HAP-1 (cell line): ENCODE results near the gene FRY.

Experiments
- DNase-seq, 2 experiments: peaks; one replicate each; pipeline ENCODE4 v3.0.0-alpha.2; 2016 to 2020; ENCODE audit warnings: low spot score in 2 of 2
- H3K27me3 ChIP-seq: fragments of 250-450 bp; sonication (Bioruptor Pico); 2 replicates; pipeline ENCODE4 v1.5.1; 2020; ENCODE audit warnings: low read depth, mild to moderate bottlenecking, moderate library complexity
- H3K36me3 ChIP-seq: fragments of 250-450 bp; sonication (Bioruptor Pico); replicated peaks from 2 replicates; pipeline ENCODE4 v1.5.1; 2020; ENCODE audit warnings: mild to moderate bottlenecking
- H3K4me1 ChIP-seq: fragments of 250-450 bp; sonication (Bioruptor Pico); 2 replicates; pipeline ENCODE4 v1.5.1; 2020; ENCODE audit warnings: mild to moderate bottlenecking
- H3K4me3 ChIP-seq: fragments of 250-450 bp; sonication (Bioruptor Pico); 2 replicates; pipeline ENCODE4 v1.5.1; 2020; ENCODE audit warnings: mild to moderate bottlenecking, moderate library complexity
- H3K9me3 ChIP-seq: fragments of 250-450 bp; sonication (Bioruptor Pico); 2 replicates; pipeline ENCODE4 v1.5.1; 2020; ENCODE audit warnings: mild to moderate bottlenecking, moderate library complexity
- in situ Hi-C: fragments of 300-500 bp; cut with MboI; formaldehyde crosslinking; loops from 3 replicates; pipeline ENCODE4 v1.14.3; 2020; ENCODE audit warnings: low sequenced_read_pairs, inconsistent platforms, mixed read lengths

FRY gene

DNA sequence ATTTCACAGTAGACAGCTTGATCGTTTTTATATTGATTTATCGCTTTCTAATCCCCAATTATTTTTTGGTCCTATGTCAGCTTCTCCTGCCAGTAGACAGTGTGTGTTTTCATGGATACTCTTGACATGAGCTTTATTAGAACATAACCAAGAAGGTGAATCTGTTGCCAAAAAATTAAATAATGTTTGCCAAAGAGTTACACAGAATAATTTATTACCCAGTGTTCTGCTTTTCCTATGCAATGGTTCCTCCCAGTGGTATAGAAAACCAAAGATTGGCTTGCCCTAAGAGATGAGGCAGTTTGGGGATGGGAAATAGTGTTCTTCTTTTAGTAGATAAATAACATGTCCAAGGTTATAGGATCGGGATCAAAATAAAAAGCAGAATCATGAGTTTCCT is 8.5 kb upstream of the FRY start:
- H3K36me3 ChIP-seq = no peaks in the 10 kb centered on the region
- no peak overlapping the region for H3K4me3 ChIP-seq
- peaks cover 14% of the 10 kb centered on the region for H3K4me1 ChIP-seq
- DNase-seq = no peak
- in situ Hi-C loops = loop anchor here (5.0 kb wide), 1 partner anchor 289 kb away; no protein-coding TSS in a partner anchor
- H3K9me3 ChIP-seq = no peaks in the 10 kb centered on the region
- H3K27me3 ChIP-seq = no peaks in the 10 kb centered on the region

DNA sequence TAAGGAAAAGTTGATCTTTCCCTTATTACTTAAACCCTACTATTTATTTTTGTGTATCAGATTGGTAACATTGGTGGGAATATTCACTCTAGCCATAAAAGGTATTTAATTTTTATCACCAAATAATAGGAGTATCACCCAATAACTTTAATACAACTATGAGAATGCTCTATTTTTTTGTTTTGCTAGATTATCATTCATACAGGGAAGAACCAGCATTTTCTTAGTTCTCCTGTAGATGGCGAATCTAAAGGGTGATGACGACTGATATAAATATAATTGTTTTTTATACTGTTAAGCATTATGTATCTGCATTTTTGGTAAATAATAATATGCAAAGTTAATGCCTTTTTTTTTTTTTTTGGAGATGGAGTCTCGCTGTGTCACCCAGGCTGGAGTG is 7.9 kb upstream of the FRY start:
- in situ Hi-C loops = loop anchor here (5.0 kb wide), 1 partner anchor 289 kb away; no protein-coding TSS in a partner anchor
- no peaks in the 10 kb centered on the region for H3K9me3 ChIP-seq

DNA sequence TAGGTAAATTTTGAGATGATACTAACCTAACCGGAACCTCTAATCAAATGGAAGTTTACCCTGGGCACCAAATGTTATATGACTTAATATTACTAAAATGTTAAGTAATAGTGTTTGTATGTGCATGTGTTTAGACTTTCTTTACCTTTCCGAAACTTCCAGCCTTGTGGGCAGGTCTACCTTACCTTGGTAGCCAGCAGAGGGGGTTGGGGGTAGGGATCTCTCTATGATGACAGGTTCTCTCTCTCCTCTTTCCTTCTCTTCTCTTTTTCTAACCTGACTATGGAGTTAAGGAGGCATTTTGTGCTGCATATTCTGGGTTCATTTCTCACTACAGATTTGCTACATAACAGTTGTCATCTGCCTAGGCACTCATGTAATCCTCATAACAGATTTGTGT is 6.8 kb upstream of the FRY start:
- Histone ChIP-seq H3K36me3 (no peaks in the 10 kb centered on the region), H3K9me3 (no peaks in the 10 kb centered on the region), H3K4me3 (no peak overlapping the region), H3K27me3 (no peaks in the 10 kb centered on the region), H3K4me1 (peaks cover 25% of the 10 kb centered on the region)
- in situ Hi-C loops = loop anchor here (5.0 kb wide), 1 partner anchor 288 kb away; no protein-coding TSS in a partner anchor
- no peak for DNase-seq

More for the DNA sequence above, 7.9 kb upstream of the FRY start:
- Histone ChIP-seq H3K4me1 (peaks cover 18% of the 10 kb centered on the region), H3K36me3 (no peaks in the 10 kb centered on the region), H3K4me3 (no peak overlapping the region), H3K27me3 (no peaks in the 10 kb centered on the region)
- no peak for DNase-seq

DNA sequence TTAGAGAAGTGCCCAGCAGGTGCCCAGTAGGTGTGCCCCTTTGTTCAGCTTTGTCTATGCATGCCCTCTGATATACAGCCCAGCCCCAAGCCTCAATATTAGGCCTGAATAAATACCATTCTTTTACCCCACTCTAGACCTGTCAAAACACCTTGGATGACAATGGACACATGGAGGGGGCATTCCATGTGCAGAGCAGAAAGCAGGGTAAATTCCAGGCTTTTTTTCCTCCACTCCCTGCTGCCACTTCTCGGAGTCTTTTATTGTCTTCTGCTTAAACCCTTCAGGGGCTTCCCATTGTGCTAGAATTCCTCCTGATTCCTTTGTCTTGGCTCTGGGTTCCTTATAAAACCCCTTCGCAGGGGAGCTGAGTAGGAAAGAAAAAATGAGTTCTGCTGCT is 5.8 kb upstream of the FRY start:
- Histone ChIP-seq H3K4me3 (no peak overlapping the region), H3K27me3 (no peaks in the 10 kb centered on the region), H3K9me3 (no peaks in the 10 kb centered on the region), H3K4me1 (peaks cover 30% of the 10 kb centered on the region), H3K36me3 (no peaks in the 10 kb centered on the region)
- DNase-seq = peak; percentile 63 to 82
- in situ Hi-C loops = no loop called here

GRCh38 chr13:32026623-32027022 is 5.0 kb upstream of the FRY start:
- no peaks in the 10 kb centered on the region for H3K27me3 ChIP-seq
- peaks cover 31% of the 10 kb centered on the region for H3K4me1 ChIP-seq
- DNase-seq = no peak
- in situ Hi-C loops = no loop called here
- no peak overlapping the region for H3K4me3 ChIP-seq
- H3K9me3 ChIP-seq = no peaks in the 10 kb centered on the region
- no peaks in the 10 kb centered on the region for H3K36me3 ChIP-seq

- no peak overlapping the region for H3K4me3 ChIP-seq
- in situ Hi-C loops = no loop called here
- H3K4me1 ChIP-seq = peaks cover 29% of the 10 kb centered on the region
- no peaks in the 10 kb centered on the region for H3K27me3 ChIP-seq
- no peaks in the 10 kb centered on the region for H3K9me3 ChIP-seq
- DNase-seq = peak in 1 of 2 experiments; percentile 81
- H3K36me3 ChIP-seq = no peaks in the 10 kb centered on the region
Observed at GRCh38 chr13:32028711-32029110, 2.9 kb upstream of the FRY start.

- H3K27me3 ChIP-seq = no peaks in the 10 kb centered on the region
- no peak for DNase-seq
- peaks cover 29% of the 10 kb centered on the region for H3K4me1 ChIP-seq
- no peaks in the 10 kb centered on the region for H3K9me3 ChIP-seq
- in situ Hi-C loops = no loop called here
- H3K4me3 ChIP-seq = no peak overlapping the region
- H3K36me3 ChIP-seq = no peaks in the 10 kb centered on the region
Observed at GRCh38 chr13:32029684-32030083, 1.9 kb upstream of the FRY start.

- Histone ChIP-seq H3K27me3 (no peaks in the 10 kb centered on the region), H3K4me3 (peak overlapping the region; percentile 53), H3K4me1 (peaks cover 43% of the 10 kb centered on the region), H3K36me3 (no peaks in the 10 kb centered on the region), H3K9me3 (no peaks in the 10 kb centered on the region)
- in situ Hi-C loops = no loop called here
- DNase-seq = no peak
Observed at GRCh38 chr13:32031815-32032370, 319 bp downstream of the FRY start.

DNA sequence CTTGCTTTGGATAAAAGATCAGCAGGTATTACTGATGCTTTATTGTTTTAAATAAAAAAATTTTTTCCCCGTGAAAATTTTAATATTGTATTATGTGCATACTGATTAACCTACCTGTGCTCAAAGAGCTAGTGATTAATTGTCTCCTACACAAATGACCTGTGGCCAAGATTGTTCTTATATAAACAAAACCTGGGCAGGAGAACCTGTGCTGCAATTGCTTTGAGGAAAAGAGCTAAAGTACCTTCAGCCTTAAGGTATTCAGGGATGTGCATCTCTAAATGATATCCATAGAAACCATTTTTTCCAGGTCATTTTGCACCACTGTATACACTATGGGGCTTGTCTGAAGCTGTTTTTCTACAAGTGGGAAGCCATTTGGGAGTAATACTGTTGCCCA is 1.2 kb downstream of the FRY start:
- no peak for DNase-seq
- Histone ChIP-seq H3K4me3 (no peak overlapping the region), H3K9me3 (no peaks in the 10 kb centered on the region), H3K4me1 (peaks cover 46% of the 10 kb centered on the region), H3K36me3 (no peaks in the 10 kb centered on the region), H3K27me3 (no peaks in the 10 kb centered on the region)
- in situ Hi-C loops = no loop called here

- DNase-seq = no peak
- no peaks in the 10 kb centered on the region for H3K36me3 ChIP-seq
- in situ Hi-C loops = no loop called here
Observed at GRCh38 chr13:32033744-32034143, 2.2 kb downstream of the FRY start.

DNA sequence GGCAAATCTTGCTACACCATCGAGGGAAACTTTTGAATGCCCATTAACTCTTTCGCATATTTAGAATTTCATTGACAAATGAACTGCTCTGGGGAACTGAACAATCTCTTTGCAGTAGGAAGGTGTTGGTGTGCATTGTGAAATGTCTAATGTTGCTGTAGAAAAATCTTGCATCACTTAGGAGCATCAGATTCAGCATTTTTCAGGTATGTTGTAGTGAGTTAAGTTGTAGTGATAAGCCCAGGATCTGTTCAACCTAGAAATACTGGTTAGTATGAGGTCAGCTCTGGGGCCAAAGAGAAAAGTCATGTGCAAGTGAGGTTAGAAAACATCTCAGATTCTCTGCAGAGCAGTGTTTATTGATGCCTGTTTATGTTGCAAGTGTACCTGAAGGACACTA is 4.1 kb downstream of the FRY start:
- Histone ChIP-seq H3K4me3 (no peak overlapping the region), H3K36me3 (no peaks in the 10 kb centered on the region), H3K27me3 (no peaks in the 10 kb centered on the region), H3K4me1 (peaks cover 31% of the 10 kb centered on the region), H3K9me3 (no peaks in the 10 kb centered on the region)
- in situ Hi-C loops = no loop called here
- DNase-seq = no peak

More at GRCh38 chr13:32033744-32034143, 2.2 kb downstream of the FRY start:
- H3K9me3 ChIP-seq = no peaks in the 10 kb centered on the region
- H3K4me1 ChIP-seq = peaks cover 42% of the 10 kb centered on the region
- no peaks in the 10 kb centered on the region for H3K27me3 ChIP-seq
- H3K4me3 ChIP-seq = no peak overlapping the region

DNA sequence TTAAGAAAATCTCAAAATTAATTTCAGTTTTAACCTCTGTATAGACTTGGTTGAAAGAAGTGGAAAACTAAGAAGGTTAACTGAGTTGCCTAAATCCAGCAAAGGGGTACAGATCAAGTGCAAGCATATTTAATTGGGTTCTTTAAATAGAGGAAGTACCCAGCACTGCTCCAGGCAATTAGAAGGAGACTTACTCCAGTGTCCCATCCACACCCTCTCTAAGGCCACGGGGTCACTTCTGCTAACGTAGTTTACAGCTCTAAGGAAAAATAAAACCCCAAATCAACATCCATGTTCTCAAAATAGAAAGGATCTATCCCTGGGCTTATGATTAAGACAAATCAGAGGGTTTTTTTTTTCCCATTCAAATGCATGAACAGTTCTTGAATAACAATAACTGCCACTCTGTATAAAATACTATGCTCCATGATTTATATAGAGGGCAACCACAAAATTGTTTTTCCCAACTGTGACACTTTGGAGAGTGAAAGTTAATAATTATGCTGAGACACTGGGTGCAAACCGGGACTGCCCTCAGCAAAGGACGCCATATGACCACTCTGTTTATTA is 4.6 kb downstream of the FRY start:
- Histone ChIP-seq H3K36me3 (no peaks in the 10 kb centered on the region), H3K4me1 (peaks cover 30% of the 10 kb centered on the region)
- in situ Hi-C loops = no loop called here

DNA sequence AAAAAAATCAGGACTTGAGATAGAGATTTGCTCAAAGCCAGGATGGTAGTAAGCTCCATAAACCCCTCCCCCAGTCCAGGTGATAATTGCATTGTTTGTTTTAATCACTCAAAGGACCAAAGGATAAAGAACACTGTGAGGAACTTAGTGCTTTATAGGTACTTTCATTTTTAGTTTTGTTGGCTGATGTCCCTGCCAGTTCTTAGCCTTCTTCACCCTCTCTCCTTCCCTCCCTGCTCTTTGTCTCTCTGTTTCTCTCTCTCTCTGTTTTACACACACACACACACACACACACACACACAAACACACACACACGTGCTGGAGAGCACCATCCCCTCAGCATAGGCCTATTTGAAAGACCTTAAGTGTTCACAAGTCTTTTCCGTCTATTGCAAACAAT is 5.2 kb downstream of the FRY start:
- H3K9me3 ChIP-seq = no peaks in the 10 kb centered on the region
- H3K27me3 ChIP-seq = no peaks in the 10 kb centered on the region
- in situ Hi-C loops = no loop called here
- peak in 1 of 2 experiments; percentile 38 for DNase-seq
- H3K4me3 ChIP-seq = no peak overlapping the region
- peaks cover 30% of the 10 kb centered on the region for H3K4me1 ChIP-seq
- H3K36me3 ChIP-seq = no peaks in the 10 kb centered on the region

More for the DNA sequence above, 4.6 kb downstream of the FRY start:
- Histone ChIP-seq H3K4me3 (no peak overlapping the region), H3K9me3 (no peaks in the 10 kb centered on the region), H3K27me3 (no peaks in the 10 kb centered on the region)
- DNase-seq = peak; percentile 62 to 93

DNA sequence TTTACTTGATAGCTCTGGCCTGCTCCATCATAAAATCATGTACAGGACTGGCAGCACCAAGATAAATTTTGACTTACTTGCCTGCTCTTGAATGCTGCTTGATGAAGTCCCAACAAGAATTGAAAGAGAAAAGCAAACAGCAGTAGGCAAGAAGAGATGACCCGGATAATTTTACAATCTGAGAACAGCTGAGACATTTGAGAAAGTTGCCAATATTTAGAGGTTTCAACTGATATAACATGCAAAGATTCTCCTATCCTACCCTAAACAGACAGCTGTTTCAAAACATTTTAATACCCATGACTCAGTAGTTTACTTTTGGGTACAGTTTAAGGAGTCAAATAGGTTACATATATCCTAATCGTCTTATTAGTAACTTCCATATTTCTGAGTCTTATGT is 5.9 kb downstream of the FRY start:
- Histone ChIP-seq H3K4me3 (no peak overlapping the region), H3K36me3 (no peaks in the 10 kb centered on the region), H3K27me3 (no peaks in the 10 kb centered on the region), H3K4me1 (peaks cover 25% of the 10 kb centered on the region), H3K9me3 (no peaks in the 10 kb centered on the region)
- in situ Hi-C loops = no loop called here
- DNase-seq = no peak

- H3K9me3 ChIP-seq = no peaks in the 10 kb centered on the region
- DNase-seq = no peak
- H3K4me3 ChIP-seq = no peak overlapping the region
- no peaks in the 10 kb centered on the region for H3K36me3 ChIP-seq
- in situ Hi-C loops = no loop called here
- peaks cover 21% of the 10 kb centered on the region for H3K4me1 ChIP-seq
- no peaks in the 10 kb centered on the region for H3K27me3 ChIP-seq
Observed at GRCh38 chr13:32038343-32038742, 6.8 kb downstream of the FRY start.
